ENCODE data around the gene GRIN3A.

DNA sequence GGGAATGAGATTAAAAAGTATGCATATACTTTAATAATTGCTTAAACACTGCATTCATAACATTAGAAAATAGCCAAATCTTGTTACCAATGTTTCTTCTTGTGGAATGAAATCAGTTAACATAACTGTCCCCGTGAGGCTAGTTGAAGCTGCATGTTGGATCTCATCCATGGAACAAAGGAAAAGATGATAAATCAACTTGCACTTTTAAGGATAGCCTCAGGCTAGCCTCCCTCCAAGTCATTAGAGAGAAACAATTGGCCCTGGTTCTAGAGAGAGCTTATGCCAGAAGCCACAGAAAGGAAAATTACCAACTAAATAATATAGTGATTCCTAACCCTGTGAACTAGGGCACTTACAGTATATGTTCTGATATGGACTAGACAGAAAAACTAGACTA, 66.9 kb downstream of the GRIN3A start:
- TF ChIP-seq, protein P1, sequence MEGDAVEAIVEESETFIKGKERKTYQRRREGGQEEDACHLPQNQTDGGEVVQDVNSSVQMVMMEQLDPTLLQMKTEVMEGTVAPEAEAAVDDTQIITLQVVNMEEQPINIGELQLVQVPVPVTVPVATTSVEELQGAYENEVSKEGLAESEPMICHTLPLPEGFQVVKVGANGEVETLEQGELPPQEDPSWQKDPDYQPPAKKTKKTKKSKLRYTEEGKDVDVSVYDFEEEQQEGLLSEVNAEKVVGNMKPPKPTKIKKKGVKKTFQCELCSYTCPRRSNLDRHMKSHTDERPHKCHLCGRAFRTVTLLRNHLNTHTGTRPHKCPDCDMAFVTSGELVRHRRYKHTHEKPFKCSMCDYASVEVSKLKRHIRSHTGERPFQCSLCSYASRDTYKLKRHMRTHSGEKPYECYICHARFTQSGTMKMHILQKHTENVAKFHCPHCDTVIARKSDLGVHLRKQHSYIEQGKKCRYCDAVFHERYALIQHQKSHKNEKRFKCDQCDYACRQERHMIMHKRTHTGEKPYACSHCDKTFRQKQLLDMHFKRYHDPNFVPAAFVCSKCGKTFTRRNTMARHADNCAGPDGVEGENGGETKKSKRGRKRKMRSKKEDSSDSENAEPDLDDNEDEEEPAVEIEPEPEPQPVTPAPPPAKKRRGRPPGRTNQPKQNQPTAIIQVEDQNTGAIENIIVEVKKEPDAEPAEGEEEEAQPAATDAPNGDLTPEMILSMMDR (IDR thresholded peaks at IDR 0.05), result no peak
- TF ChIP-seq POLR2AphosphoS5 (IDR thresholded peaks at IDR 0.05; ENCODE audit: low read depth, low read length), result no peak
- TF ChIP-seq TCF7L2 (IDR thresholded peaks at IDR 0.05; ENCODE audit: low read depth, low read length), result no peak

Measured in Panc1 (cell line).